ENCODE measurements around the gene TMEM185B. TPM values are rescaled to one million over a fixed set of nuclear protein-coding genes. Genes with fewer than 3 reads are reported as not detected.

The TMEM185B gene
- total RNA-seq, 2 donors from 2014 or later: 24.0 to 36.0 TPM

- ATAC-seq (ENCODE audit: insufficient number of reproducible peaks, low FRiP score, low read depth): no peak
Observed at GRCh38 chr2:120192280-120192679, 30.9 kb downstream of the TMEM185B start.

GRCh38 chr2:120189189-120189588 is 34.0 kb downstream of the TMEM185B start:
- DNase-seq (ENCODE audit: low spot score) (no peak), ATAC-seq (ENCODE audit: insufficient number of reproducible peaks, low FRiP score, low read depth) (no peak)
- Histone ChIP-seq H3K9me3 (peaks cover 9% of the 10 kb centered on the region), H3K27me3 (replicated peaks; ENCODE audit: insufficient read depth) (no peaks in the 10 kb centered on the region), H3K36me3 (no peaks in the 10 kb centered on the region), H3K4me3 (no peak overlapping the region), H3K27ac (no peak overlapping the region), H3K4me1 (ENCODE audit: control insufficient read depth in 1 of 2, low read depth in 2 of 2) (no peaks in the 10 kb centered on the region)
- no peak for TF ChIP-seq CTCF (IDR thresholded peaks at IDR 0.05)

More at GRCh38 chr2:120192280-120192679, 30.9 kb downstream of the TMEM185B start:
- Histone ChIP-seq H3K9me3 (peaks cover 9% of the 10 kb centered on the region), H3K27ac (no peak overlapping the region), H3K27me3 (replicated peaks; ENCODE audit: insufficient read depth) (no peaks in the 10 kb centered on the region), H3K36me3 (no peaks in the 10 kb centered on the region), H3K4me1 (ENCODE audit: control insufficient read depth in 1 of 2, low read depth in 2 of 2) (no peaks in the 10 kb centered on the region), H3K4me3 (no peak overlapping the region)
- no peak for DNase-seq (ENCODE audit: low spot score)
- TF ChIP-seq CTCF (IDR thresholded peaks at IDR 0.05): no peak

GRCh38 chr2:120182019-120182560 is 41.1 kb downstream of the TMEM185B start:
- Histone ChIP-seq H3K9me3 (no peaks in the 10 kb centered on the region), H3K4me3 (no peak overlapping the region), H3K27me3 (replicated peaks; ENCODE audit: insufficient read depth) (no peaks in the 10 kb centered on the region), H3K27ac (no peak overlapping the region), H3K36me3 (no peaks in the 10 kb centered on the region), H3K4me1 (ENCODE audit: control insufficient read depth in 1 of 2, low read depth in 2 of 2) (no peaks in the 10 kb centered on the region)
- DNase-seq (ENCODE audit: low spot score) (no peak), ATAC-seq (ENCODE audit: insufficient number of reproducible peaks, low FRiP score, low read depth) (no peak)
- TF ChIP-seq CTCF (IDR thresholded peaks at IDR 0.05): no peak

- TF ChIP-seq CTCF (IDR thresholded peaks at IDR 0.05): no peak
- no peak for ATAC-seq (ENCODE audit: insufficient number of reproducible peaks, low FRiP score, low read depth)
Observed at GRCh38 chr2:120180066-120180465, 43.1 kb downstream of the TMEM185B start.

GRCh38 chr2:120179396-120179795 is 43.8 kb downstream of the TMEM185B start:
- no peak for DNase-seq (ENCODE audit: low spot score)
- no peaks in the 10 kb centered on the region for H3K4me1 ChIP-seq (ENCODE audit: control insufficient read depth in 1 of 2, low read depth in 2 of 2)
- no peak overlapping the region for H3K27ac ChIP-seq
- no peaks in the 10 kb centered on the region for H3K36me3 ChIP-seq
- no peak for ATAC-seq (ENCODE audit: insufficient number of reproducible peaks, low FRiP score, low read depth)
- no peaks in the 10 kb centered on the region for H3K9me3 ChIP-seq
- no peak for TF ChIP-seq CTCF (IDR thresholded peaks at IDR 0.05)
- no peak overlapping the region for H3K4me3 ChIP-seq
- no peaks in the 10 kb centered on the region for H3K27me3 ChIP-seq (replicated peaks; ENCODE audit: insufficient read depth)

More at GRCh38 chr2:120180066-120180465, 43.1 kb downstream of the TMEM185B start:
- no peaks in the 10 kb centered on the region for H3K4me1 ChIP-seq (ENCODE audit: control insufficient read depth in 1 of 2, low read depth in 2 of 2)
- H3K27ac ChIP-seq: no peak overlapping the region
- H3K4me3 ChIP-seq: no peak overlapping the region
- no peaks in the 10 kb centered on the region for H3K9me3 ChIP-seq
- no peak for DNase-seq (ENCODE audit: low spot score)
- no peaks in the 10 kb centered on the region for H3K36me3 ChIP-seq
- no peaks in the 10 kb centered on the region for H3K27me3 ChIP-seq (replicated peaks; ENCODE audit: insufficient read depth)
